GM10248 (cell line): ENCODE results near the gene DENND1C.
A peak's percentile ranks its signal among the peaks of the same experiment; 100 is the strongest.
"Not testable (repeated sequence)": the region's sequence is repeated elsewhere in the genome, so short reads cannot be mapped to it uniquely, and the experiment has no call there.

Experiments
- CTCF ChIA-PET: fragments of 300-600 bp; sonication (Branson Sonifier 250); formaldehyde crosslinking; extraction: SDS; loops from one replicate; lab custom pipeline; 2021; ENCODE audit warnings: antibody characterized with exemption; lab: Yijun Ruan, JAX
- POLR2A ChIA-PET: fragments of 350-650 bp; sonication (Branson Sonifier 250); formaldehyde crosslinking; extraction: SDS; loops from one replicate; lab custom pipeline; 2020; ENCODE audit warnings: antibody characterized with exemption; lab: Yijun Ruan, JAX
- DNase-seq: peaks from one replicate; pipeline ENCODE4 v3.0.0; 2012; ENCODE audit errors: extremely low spot score
- TF ChIP-seq, protein P1 (sequence below): IDR thresholded peaks from 2 replicates; pipeline ENCODE4 v1.5.1; 2012; ENCODE audit warnings: mild to moderate bottlenecking, low read depth; ENCODE audit errors: extremely low read depth, missing control alignments, control extremely low read depth

Gene DENND1C

DNA sequence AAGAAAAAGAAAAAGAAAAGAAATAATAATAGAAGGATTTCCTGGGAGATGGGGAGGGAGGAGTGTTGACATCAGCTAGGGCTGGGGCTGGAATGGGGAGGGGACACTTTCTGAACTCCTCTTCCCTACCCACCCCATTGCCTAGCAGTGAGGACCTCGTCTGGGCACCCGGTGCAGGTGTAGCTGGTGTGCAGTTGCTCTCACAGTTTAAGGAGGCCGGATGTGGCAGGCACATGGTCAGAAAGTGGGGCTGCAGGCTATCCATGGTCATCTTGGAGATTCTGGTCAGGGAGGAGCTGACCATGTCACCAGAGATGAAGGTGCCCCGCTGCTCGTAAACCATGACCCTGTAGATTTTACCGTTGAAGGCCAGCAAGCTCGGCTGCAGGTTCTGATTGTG, 29.0 kb upstream of the DENND1C start:
- POLR2A ChIA-PET: interaction anchor here (0.6 kb wide), 1 partner anchor 888 kb away, joined by 3 read pairs; no protein-coding TSS in a partner anchor
- DNase-seq: no peak
- CTCF ChIA-PET: interaction anchor here (1.0 kb wide), 1 partner anchor 292 kb away, joined by 3 read pairs; no protein-coding TSS in a partner anchor

DNA sequence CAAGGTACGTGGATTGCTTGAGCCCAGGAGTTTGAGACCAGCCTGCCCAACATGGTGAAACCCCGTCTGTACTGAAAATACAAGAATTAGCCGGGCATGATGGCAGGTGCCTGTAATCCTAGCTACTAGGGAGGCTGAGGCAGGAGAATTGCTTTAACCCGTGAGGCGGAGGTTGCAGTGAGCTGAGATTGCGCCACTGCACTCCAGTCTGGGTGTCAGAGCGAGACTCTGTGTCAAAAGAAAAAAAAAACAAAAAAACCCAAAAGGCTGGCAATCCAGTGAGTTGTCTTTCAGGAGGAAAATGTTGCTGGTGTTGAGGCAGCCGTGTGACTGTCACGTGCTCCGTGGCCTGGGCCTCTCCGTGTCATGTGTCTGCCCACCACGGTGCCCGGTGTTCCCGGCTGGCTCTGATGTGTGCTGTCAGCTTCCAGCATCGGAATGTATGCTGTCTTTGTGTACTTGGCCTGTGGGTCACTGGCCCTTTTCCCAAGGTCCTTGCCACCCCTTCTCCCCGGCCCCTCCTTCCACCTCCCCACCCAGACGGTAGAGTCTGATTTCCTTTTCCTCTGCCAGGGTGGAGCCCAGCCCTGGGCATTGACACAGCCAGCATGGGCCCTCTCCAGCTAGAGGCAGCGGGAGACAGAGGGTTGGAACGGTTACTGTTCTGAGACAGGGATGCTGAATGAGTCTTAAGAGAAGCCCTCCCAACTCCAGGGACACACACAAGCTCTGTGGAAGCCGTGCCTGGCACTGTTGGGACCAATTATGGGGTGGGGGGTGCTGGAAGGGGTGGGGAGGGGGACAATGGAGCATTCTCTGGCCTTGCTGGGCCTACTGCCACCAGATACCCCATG, 27.8 kb upstream of the DENND1C start:
- TF ChIP-seq, protein P1, sequence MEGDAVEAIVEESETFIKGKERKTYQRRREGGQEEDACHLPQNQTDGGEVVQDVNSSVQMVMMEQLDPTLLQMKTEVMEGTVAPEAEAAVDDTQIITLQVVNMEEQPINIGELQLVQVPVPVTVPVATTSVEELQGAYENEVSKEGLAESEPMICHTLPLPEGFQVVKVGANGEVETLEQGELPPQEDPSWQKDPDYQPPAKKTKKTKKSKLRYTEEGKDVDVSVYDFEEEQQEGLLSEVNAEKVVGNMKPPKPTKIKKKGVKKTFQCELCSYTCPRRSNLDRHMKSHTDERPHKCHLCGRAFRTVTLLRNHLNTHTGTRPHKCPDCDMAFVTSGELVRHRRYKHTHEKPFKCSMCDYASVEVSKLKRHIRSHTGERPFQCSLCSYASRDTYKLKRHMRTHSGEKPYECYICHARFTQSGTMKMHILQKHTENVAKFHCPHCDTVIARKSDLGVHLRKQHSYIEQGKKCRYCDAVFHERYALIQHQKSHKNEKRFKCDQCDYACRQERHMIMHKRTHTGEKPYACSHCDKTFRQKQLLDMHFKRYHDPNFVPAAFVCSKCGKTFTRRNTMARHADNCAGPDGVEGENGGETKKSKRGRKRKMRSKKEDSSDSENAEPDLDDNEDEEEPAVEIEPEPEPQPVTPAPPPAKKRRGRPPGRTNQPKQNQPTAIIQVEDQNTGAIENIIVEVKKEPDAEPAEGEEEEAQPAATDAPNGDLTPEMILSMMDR: no peak
- ChIA-PET POLR2A (interaction anchor here (0.7 kb wide), 1 partner anchor 291 kb away, joined by 8 read pairs; no protein-coding TSS in a partner anchor), CTCF (no interaction called here)
- peak; percentile 6 for DNase-seq

More for the DNA sequence above, 29.0 kb upstream of the DENND1C start:
- TF ChIP-seq, protein P1: no peak

DNA sequence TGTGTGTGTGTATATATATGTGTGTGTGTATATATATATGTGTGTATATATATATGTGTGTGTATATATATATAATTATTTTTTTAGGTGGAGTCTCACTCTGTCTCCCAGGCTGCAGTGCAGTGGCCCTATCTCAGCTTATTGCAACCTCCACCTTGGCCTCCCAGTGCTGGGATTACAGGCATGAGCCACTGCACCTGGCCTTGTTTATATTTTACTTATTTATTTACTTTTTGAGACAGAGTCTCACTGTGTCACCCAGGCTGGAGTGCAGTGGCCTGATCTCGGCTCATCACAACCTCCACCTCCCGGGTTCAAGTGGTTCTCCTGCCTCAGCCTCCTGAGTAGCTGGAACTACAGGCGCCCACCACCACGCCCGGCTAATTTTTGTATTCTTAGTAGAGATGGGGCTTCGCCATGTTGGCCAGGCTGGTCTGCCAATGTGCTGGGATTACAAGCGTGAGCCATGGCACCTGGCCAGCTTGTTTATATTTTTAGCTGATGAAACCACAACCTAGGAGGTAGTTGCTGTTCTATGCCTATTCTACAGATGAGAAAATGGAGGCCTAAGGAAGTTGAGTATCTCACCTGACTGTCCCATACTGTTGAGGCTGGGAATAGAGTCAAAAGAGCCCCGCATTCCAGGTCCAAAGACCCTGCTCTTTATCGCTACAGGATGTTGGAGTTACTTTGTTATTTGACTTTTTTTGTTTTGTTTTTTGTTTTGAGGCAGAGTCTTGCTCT, 26.6 kb upstream of the DENND1C start:
- ChIA-PET CTCF (interaction anchor here (0.9 to 4.5 kb wide), 3 partner anchors 9 to 355 kb away, joined by 3 to 22 read pairs (median 9); no protein-coding TSS in a partner anchor), POLR2A (interaction anchor here (1.1 kb wide), 1 partner anchor 23 kb away, joined by 5 read pairs; the partner anchor contains the start of gene TNFSF9)
- not testable (repeated sequence) for DNase-seq

DNA sequence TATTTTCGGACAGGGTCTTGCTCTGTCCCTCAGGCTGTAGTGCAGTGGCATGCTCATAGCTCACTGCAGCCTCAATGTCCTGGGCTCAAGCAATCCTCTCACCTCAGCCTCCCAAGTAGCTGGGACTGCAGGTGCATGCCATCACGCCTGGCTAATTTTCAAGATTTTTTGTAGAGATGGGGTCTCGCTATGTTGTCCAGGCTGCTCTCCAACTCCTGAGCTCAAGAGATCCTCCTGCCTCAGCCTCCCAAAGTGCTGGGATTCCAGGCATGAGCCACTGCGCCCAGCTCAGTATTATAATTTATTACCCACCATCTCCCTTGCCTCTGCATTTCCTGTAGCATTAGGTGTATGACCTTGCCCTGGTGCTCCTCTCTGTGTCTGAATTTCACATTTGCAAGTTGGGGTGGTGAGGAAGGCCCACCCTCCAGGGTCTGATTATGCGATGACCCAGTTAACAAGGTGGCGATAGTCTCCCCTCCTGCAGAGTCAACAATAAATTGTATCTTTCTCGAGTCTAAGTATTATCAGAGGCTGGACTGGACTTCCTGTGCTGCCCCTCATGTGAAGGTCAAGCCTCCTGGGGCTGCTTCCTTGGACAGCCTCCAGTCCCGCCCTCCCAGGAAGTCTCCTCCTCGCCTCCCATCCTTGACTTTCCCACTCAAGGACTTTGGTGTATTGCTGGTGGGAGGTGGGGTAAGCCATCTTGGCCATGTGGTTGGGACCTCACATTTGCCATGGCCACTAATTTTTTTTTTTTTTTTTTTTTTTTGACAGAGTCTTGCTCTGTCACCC, 22.0 kb upstream of the DENND1C start:
- POLR2A ChIA-PET: interaction anchor here (0.5 kb wide), 1 partner anchor 30 kb away, joined by 3 read pairs; no protein-coding TSS in a partner anchor

DNA sequence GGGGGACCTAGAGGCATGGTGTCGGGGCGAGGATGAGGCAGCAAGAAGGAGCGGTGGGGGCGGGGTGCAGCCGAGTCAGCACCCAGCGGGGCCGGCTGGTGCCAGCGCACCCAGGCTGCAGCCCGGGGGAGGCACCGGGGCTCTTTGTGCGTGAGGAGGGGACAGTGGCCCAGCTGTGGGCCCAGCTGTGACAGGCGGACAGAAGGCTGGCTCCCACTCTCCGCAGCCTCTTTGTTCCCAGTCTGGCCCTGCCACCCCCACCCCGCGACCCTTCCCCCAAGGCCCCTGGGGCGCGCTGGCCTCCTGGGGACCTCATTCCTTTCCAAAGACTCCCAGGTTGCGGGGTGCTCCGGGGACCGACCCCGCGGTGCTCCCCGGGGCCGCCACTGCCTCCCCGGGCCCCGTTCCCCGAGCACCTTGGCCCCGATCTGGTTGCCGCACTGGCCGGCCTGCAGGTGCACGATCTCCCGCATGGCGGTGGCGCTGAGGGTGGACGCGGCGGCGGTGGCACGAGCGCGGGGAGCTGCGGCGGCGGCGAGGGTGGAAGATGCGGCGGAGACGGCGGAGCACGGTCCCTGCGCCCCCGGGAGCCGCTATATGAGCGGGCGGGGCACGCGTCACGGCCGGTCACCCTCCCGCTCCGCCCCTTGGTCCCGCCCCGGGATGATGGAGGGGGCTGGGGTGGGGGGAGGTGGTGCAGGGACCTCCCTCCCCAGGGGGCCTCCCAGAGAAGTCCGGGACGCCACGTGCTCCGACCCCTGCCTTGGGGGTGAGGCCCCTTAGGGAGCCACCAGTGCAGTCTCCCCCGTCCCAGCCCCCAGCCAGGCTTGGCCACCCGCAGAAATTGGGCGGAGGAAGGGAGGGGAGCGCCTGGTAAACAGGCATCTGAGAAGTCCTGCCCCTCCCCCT, 20.4 kb upstream of the DENND1C start, which contains the start of gene TUBB4A:
TSS of gene TUBB4A (minus strand) at position 570 of the 909 bp plus-strand sequence. CDS start at position 473, 97 bp downstream.
- ChIA-PET POLR2A (interaction anchor here (0.5 kb wide), 1 partner anchor 129 kb away, joined by 6 read pairs; no protein-coding TSS in a partner anchor), CTCF (interaction anchor here (1.3 to 4.6 kb wide), 6 partner anchors 8 to 376 kb away, joined by 3 to 33 read pairs (median 7); partner anchors contain the start of gene DENND1C)
- TF ChIP-seq, protein P1: no peak
- DNase-seq: peak; percentile 77

More for the DNA sequence above, 22.0 kb upstream of the DENND1C start:
- no peak for DNase-seq
- TF ChIP-seq, protein P1: no peak
- CTCF ChIA-PET: interaction anchor here (0.6 to 4.5 kb wide), 11 partner anchors 9 to 378 kb away, joined by 3 to 22 read pairs (median 4); partner anchors contain the start of genes DENND1C and VAV1
